ENCODE data around the gene DGCR6L.
"Not testable (repeated sequence)": the region's sequence is repeated elsewhere in the genome, so short reads cannot be mapped to it uniquely, and the experiment has no call there.

DGCR6L gene

GRCh38 chr22:20291249-20291586 is 28.6 kb downstream of the DGCR6L start:
- DNase-seq: no peak

- DNase-seq: no peak
These were observed 29.1 kb downstream of the DGCR6L start for GRCh38 chr22:20290578-20291248.

- no peak for DNase-seq
These were observed 29.8 kb downstream of the DGCR6L start for GRCh38 chr22:20290045-20290392.

GRCh38 chr22:20289182-20290044 is 30.4 kb downstream of the DGCR6L start:
- not testable (repeated sequence) for DNase-seq

GRCh38 chr22:20286784-20287423 is 33.0 kb downstream of the DGCR6L start:
- not testable (repeated sequence) for DNase-seq

- not testable (repeated sequence) for DNase-seq
These were observed 33.6 kb downstream of the DGCR6L start for GRCh38 chr22:20286312-20286660.

- DNase-seq: peak; percentile 83
These were observed 34.2 kb downstream of the DGCR6L start for GRCh38 chr22:20285473-20286311.

- no peak for DNase-seq
These were observed 35.3 kb downstream of the DGCR6L start for GRCh38 chr22:20284471-20285086.

GRCh38 chr22:20283674-20284066 is 36.2 kb downstream of the DGCR6L start:
- no peak for DNase-seq

- no peak for DNase-seq
These were observed 36.8 kb downstream of the DGCR6L start for GRCh38 chr22:20282901-20283673.

GRCh38 chr22:20281891-20282290 is 38.0 kb downstream of the DGCR6L start:
- DNase-seq: no peak

GRCh38 chr22:20281473-20281872 is 38.4 kb downstream of the DGCR6L start:
- not testable (repeated sequence) for DNase-seq

- no peak for DNase-seq
These were observed 39.0 kb downstream of the DGCR6L start for GRCh38 chr22:20280866-20281265.

GRCh38 chr22:20280163-20280562 is 39.7 kb downstream of the DGCR6L start:
- DNase-seq: not testable (repeated sequence)

- no peak for DNase-seq
These were observed 40.2 kb downstream of the DGCR6L start for GRCh38 chr22:20279662-20280134.

GRCh38 chr22:20278726-20279490 is 41.0 kb downstream of the DGCR6L start:
- not testable (repeated sequence) for DNase-seq

- not testable (repeated sequence) for DNase-seq
These were observed 41.8 kb downstream of the DGCR6L start for GRCh38 chr22:20277936-20278635.

GRCh38 chr22:20276468-20276867 is 43.4 kb downstream of the DGCR6L start:
- DNase-seq: no peak

- no peak for DNase-seq
These were observed 44.0 kb downstream of the DGCR6L start for GRCh38 chr22:20275836-20276235.

GRCh38 chr22:20275325-20275724 is 44.5 kb downstream of the DGCR6L start:
- not testable (repeated sequence) for DNase-seq
